PC-3 (cell line): Measurements from ENCODE around the gene GPR132.

Experiments used
- EZH2 ChIP-seq: fragments of 300-600 bp; sonication (generic); IDR thresholded peaks from one replicate; pipeline ENCODE4 v1.6.1; 2017; ENCODE audit warnings: antibody characterized with exemption, mild to moderate bottlenecking, low read length; ENCODE audit not compliant: unreplicated experiment
- EZH2phosphoT487 ChIP-seq: fragments of 300-600 bp; sonication (generic); IDR thresholded peaks from 2 replicates; pipeline ENCODE4 v1.6.1; 2018; ENCODE audit warnings: mild to moderate bottlenecking, antibody characterized with exemption, low read length, borderline replicate concordance
- TF ChIP-seq, protein P1 (sequence below): fragments of 300-600 bp; sonication (generic); conservative IDR thresholded peaks from 2 replicates; pipeline ENCODE4 v1.5.1; 2017; ENCODE audit warnings: antibody characterized with exemption, low read depth, mild to moderate bottlenecking, low read length

- TF ChIP-seq, protein P1, sequence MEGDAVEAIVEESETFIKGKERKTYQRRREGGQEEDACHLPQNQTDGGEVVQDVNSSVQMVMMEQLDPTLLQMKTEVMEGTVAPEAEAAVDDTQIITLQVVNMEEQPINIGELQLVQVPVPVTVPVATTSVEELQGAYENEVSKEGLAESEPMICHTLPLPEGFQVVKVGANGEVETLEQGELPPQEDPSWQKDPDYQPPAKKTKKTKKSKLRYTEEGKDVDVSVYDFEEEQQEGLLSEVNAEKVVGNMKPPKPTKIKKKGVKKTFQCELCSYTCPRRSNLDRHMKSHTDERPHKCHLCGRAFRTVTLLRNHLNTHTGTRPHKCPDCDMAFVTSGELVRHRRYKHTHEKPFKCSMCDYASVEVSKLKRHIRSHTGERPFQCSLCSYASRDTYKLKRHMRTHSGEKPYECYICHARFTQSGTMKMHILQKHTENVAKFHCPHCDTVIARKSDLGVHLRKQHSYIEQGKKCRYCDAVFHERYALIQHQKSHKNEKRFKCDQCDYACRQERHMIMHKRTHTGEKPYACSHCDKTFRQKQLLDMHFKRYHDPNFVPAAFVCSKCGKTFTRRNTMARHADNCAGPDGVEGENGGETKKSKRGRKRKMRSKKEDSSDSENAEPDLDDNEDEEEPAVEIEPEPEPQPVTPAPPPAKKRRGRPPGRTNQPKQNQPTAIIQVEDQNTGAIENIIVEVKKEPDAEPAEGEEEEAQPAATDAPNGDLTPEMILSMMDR, result no peak
- TF ChIP-seq EZH2 (no peak), EZH2phosphoT487 (no peak)
Measured at GRCh38 chr14:105099778-105100177, 34.5 kb upstream of the GPR132 start.
